SK-N-SH (cell line): ENCODE data around the gene OTUD7B. TPM values are rescaled to one million over a fixed set of nuclear protein-coding genes. Genes with fewer than 3 reads are reported as not detected.

Source experiments
- CTCF ChIA-PET: fragments of 300-600, 350-600 bp; formaldehyde crosslinking; extraction: SDS; loops from one replicate; lab custom pipeline; 2021; lab: Yijun Ruan, JAX
- POLR2A ChIA-PET: fragments of 350-600 bp; sonication (Branson Sonifier 250); formaldehyde crosslinking; extraction: SDS; loops from one replicate; lab custom pipeline; 2020; ENCODE audit warnings: antibody characterized with exemption, inconsistent platforms; lab: Yijun Ruan, JAX
- DNase-seq: peaks from one replicate; pipeline ENCODE4 v3.0.0; 2012
- H2AFZ ChIP-seq: fragments of 200-600 bp; sonication (generic); 2 replicates; pipeline ENCODE4 v1.8.1; 2016; ENCODE audit warnings: antibody characterized with exemption, mild to moderate bottlenecking, low read depth
- H3F3A ChIP-seq: fragments of 200-600 bp; sonication (generic); replicated peaks from 2 replicates; pipeline ENCODE3; 2016; ENCODE audit warnings: antibody characterized with exemption, mild to moderate bottlenecking; ENCODE audit not compliant: insufficient read depth
- H3K27ac ChIP-seq, 2 experiments: fragments of 200-500 bp in 1 of 2; fragments of 200-600 bp in 1 of 2; sonication (Bioruptor generic) in 1 of 2; sonication (generic), shearing (Covaris generic) in 1 of 2; 2 replicates each; pipeline versions ENCODE4 v1.5.1 to v1.6.1; 2014 to 2016; ENCODE audit warnings: low read depth in 2 of 2, inconsistent platforms in 1 of 2, low read length in 1 of 2, mild to moderate bottlenecking in 1 of 2, mixed read lengths in 1 of 2
- H3K27me3 ChIP-seq: fragments of 200-600 bp; sonication (generic), shearing (Covaris generic); 2 replicates; pipeline ENCODE4 v1.6.1; 2016; ENCODE audit warnings: mixed run types; ENCODE audit not compliant: insufficient read depth
- H3K36me3 ChIP-seq, 2 experiments: fragments of 200-500 bp in 1 of 2; fragments of 200-600 bp in 1 of 2; sonication (Bioruptor generic) in 1 of 2; sonication (generic) in 1 of 2; replicated peaks in 1 of 2; 2 replicates each; pipeline versions ENCODE3 to v1.5.1; 2014 to 2016; ENCODE audit warnings: low read length in 1 of 2, mild to moderate bottlenecking in 1 of 2; ENCODE audit not compliant: insufficient read depth in 2 of 2, control insufficient read depth in 1 of 2
- H3K4me1 ChIP-seq, 2 experiments: fragments of 200-500 bp in 1 of 2; fragments of 200-600 bp in 1 of 2; sonication (Bioruptor generic) in 1 of 2; sonication (generic), shearing (Covaris generic) in 1 of 2; 2 replicates each; pipeline versions ENCODE4 v1.5.1 to v1.6.1; 2014 to 2016; ENCODE audit warnings: low read depth in 1 of 2, low read length in 1 of 2, mixed run types in 1 of 2; ENCODE audit not compliant: insufficient read depth in 2 of 2, control insufficient read depth in 1 of 2
- H3K4me2 ChIP-seq: fragments of 200-600 bp; sonication (generic), shearing (Covaris generic); 2 replicates; pipeline ENCODE4 v1.6.1; 2017; ENCODE audit warnings: mixed run types
- H3K4me3 ChIP-seq, 2 experiments: fragments of 200-500 bp in 1 of 2; fragments of 200-600 bp in 1 of 2; sonication (Bioruptor generic) in 1 of 2; sonication (generic), shearing (Covaris generic) in 1 of 2; 2 replicates each; pipeline versions ENCODE4 v1.5.1 to v1.8.1; 2014 to 2016; ENCODE audit warnings: low read depth in 2 of 2, inconsistent platforms in 1 of 2, low read length in 1 of 2, mild to moderate bottlenecking in 1 of 2, mixed read lengths in 1 of 2, moderate library complexity in 1 of 2
- H3K79me2 ChIP-seq: fragments of 200-600 bp; sonication (generic); 2 replicates; pipeline ENCODE4 v1.8.1; 2017; ENCODE audit warnings: mild to moderate bottlenecking; ENCODE audit not compliant: insufficient read depth
- H3K9ac ChIP-seq: fragments of 200-600 bp; sonication (generic); 2 replicates; pipeline ENCODE4 v1.6.1; 2017; ENCODE audit warnings: mixed run types
- H3K9me2 ChIP-seq: fragments of 200-600 bp; sonication (generic); 2 replicates; pipeline ENCODE4 v1.6.1; 2017; ENCODE audit warnings: mixed run types
- H3K9me3 ChIP-seq: fragments of 200-600 bp; sonication (generic); 2 replicates; pipeline ENCODE4 v1.6.1; 2017; ENCODE audit warnings: mixed run types, mild to moderate bottlenecking, moderate library complexity
- H4K20me1 ChIP-seq: fragments of 200-600 bp; sonication (generic); 2 replicates; pipeline ENCODE4 v1.6.1; 2017; ENCODE audit warnings: mild to moderate bottlenecking, mixed run types; ENCODE audit not compliant: insufficient read depth
- EP300 ChIP-seq, 2 experiments: IDR thresholded peaks; 2 replicates each; pipeline versions ENCODE4 v1.4.0 to v1.6.1; 2012; ENCODE audit warnings: borderline replicate concordance in 1 of 2, low read depth in 1 of 2, low read length in 1 of 2
- EZH2phosphoT487 ChIP-seq: fragments of 200-600 bp; sonication (generic); IDR thresholded peaks from 2 replicates; pipeline ENCODE4 v1.6.1; 2017; ENCODE audit warnings: low read depth, mixed run types, mild to moderate bottlenecking, antibody characterized with exemption, moderate library complexity, borderline replicate concordance
- FOXJ3 ChIP-seq: sonication (generic); formaldehyde crosslinking; IDR thresholded peaks from 2 replicates; pipeline ENCODE4 v1.5.1; 2020; ENCODE audit warnings: mild to moderate bottlenecking, missing genetic modification reagents
- FOXM1 ChIP-seq: IDR thresholded peaks from 2 replicates; pipeline ENCODE4 v1.4.0; 2012; ENCODE audit warnings: low read depth, mild to moderate bottlenecking
- JUND ChIP-seq: IDR thresholded peaks from 2 replicates; pipeline ENCODE4 v1.4.0; 2012
- MEF2A ChIP-seq: IDR thresholded peaks from 2 replicates; pipeline ENCODE4 v1.4.0; 2012; ENCODE audit warnings: low read depth, borderline replicate concordance
- MXI1 ChIP-seq: IDR thresholded peaks from 2 replicates; pipeline ENCODE4 v1.6.1; 2012; ENCODE audit warnings: mild to moderate bottlenecking, low read depth, low read length, improper control_type of control experiment
- NFIC ChIP-seq: IDR thresholded peaks from 2 replicates; pipeline ENCODE4 v1.4.0; 2012; ENCODE audit warnings: borderline replicate concordance
- NRF1 ChIP-seq: IDR thresholded peaks from 2 replicates; pipeline ENCODE4 v1.6.1; 2012; ENCODE audit warnings: low read depth, mild to moderate bottlenecking, low read length
- POLR2AphosphoS5 ChIP-seq: IDR thresholded peaks from 2 replicates; pipeline ENCODE4 v1.6.1; 2012; ENCODE audit warnings: low read depth, low read length
- RAD21 ChIP-seq: IDR thresholded peaks from 2 replicates; pipeline ENCODE4 v1.6.1; 2012; ENCODE audit warnings: mild to moderate bottlenecking, low read length
- RCOR1 ChIP-seq: fragments of 150-350 bp; IDR thresholded peaks from 2 replicates; pipeline ENCODE4 v1.6.1; 2017; ENCODE audit warnings: antibody characterized with exemption, low read length
- SMC3 ChIP-seq: IDR thresholded peaks from 2 replicates; pipeline ENCODE4 v1.6.1; 2012; ENCODE audit warnings: low read depth, low read length, improper control_type of control experiment
- TCF12 ChIP-seq: IDR thresholded peaks from 2 replicates; pipeline ENCODE4 v1.4.0; 2012
- TEAD4 ChIP-seq: IDR thresholded peaks from 2 replicates; pipeline ENCODE4 v1.4.0; 2012; ENCODE audit warnings: mild to moderate bottlenecking, borderline replicate concordance; ENCODE audit not compliant: insufficient read depth
- YY1 ChIP-seq: IDR thresholded peaks from 2 replicates; pipeline ENCODE4 v1.4.0; 2012; ENCODE audit warnings: low read depth, mild to moderate bottlenecking
- WGBS: methylation state at CpG from one replicate; pipeline ENCODE4 v1.1.6; 2017; ENCODE audit warnings: low lambda C conversion rate; 5-methylcytosine and 5-hydroxymethylcytosine counted together
- polyA plus RNA-seq, 3 experiments: library from polyadenylated mRNA; depleted of rRNA; stranded (reverse); fragments of >200 nt; gene quantifications; 2 replicates each; pipeline ENCODE4 v1.2.3, GENCODE V29; 2012
- TF ChIP-seq, protein P1 (sequence below): IDR thresholded peaks from 2 replicates; pipeline ENCODE4 v1.4.0; 2012; ENCODE audit warnings: low read depth, borderline replicate concordance
- TF ChIP-seq, protein P2 (sequence below): fragments of 150-350 bp; IDR thresholded peaks from 2 replicates; pipeline ENCODE4 v1.6.1; 2016; ENCODE audit warnings: mild to moderate bottlenecking, low read depth, low read length
- TF ChIP-seq, protein P3 (sequence below): IDR thresholded peaks from 2 replicates; pipeline ENCODE4 v1.4.0; 2012; ENCODE audit warnings: low read depth, borderline replicate concordance

Gene OTUD7B
- polyA plus RNA-seq, 1 of the 3 experiments (the other 2 are of a cell fraction) = 4.2 TPM

DNA sequence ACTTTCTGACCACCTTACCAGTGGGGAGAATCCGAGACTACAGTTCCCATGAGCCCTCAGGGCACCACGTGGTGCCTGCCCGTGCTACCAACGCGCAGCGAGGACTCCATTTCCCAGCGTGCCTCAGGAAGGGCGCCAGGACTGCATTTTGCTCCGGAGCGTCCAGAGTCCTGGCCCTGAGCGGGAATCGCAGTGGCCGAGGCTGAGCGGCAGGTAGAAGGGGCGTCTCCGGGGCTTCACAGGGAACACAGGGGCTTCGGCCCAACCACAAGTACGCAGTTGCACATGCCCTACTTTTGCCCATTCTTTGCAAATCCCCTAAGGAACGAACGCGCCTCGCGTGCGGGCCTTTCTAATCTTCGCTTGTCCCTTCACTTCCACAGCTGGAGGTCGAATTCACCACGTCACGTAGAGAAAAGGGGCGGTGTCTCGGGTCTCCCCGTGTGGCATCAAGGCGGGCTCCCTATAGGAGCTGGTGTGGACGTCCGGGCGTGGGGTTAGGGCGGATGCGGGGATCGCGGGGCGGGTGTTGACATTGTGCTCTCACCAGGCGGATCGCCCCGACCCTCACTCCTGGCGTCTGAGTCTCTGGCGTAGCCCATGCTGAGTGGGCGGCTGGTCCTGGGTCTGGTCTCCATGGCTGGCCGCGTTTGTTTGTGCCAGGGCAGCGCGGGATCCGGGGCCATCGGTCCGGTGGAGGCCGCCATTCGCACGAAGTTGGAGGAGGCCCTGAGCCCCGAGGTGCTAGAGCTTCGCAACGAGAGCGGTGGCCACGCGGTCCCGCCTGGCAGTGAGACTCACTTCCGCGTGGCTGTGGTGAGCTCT lies 110.9 kb downstream of the OTUD7B start, which contains the start of gene BOLA1 (continued):
- TF ChIP-seq TEAD4 (no peak), SMC3 (no peak), MEF2A (no peak), EZH2phosphoT487 (no peak), RAD21 (no peak), YY1 (peak; percentile 71; the same call in 1 of the 2 replicates), RCOR1 (peak; percentile 15; the same call in 1 of the 2 replicates), FOXM1 (no peak), NRF1 (peak; percentile 53; the same call in 1 of the 2 replicates), TCF12 (no peak), FOXJ3 (CRISPR knock-in tag) (no peak), EP300 (IDR thresholded peaks at IDR 0.05; ENCODE audit: borderline replicate concordance in 1 of 2, low read depth in 1 of 2, low read length in 1 of 2) (no peak), MXI1 (peak; percentile 50), NFIC (no peak), POLR2AphosphoS5 (peak; percentile 70), JUND (no peak)

DNA sequence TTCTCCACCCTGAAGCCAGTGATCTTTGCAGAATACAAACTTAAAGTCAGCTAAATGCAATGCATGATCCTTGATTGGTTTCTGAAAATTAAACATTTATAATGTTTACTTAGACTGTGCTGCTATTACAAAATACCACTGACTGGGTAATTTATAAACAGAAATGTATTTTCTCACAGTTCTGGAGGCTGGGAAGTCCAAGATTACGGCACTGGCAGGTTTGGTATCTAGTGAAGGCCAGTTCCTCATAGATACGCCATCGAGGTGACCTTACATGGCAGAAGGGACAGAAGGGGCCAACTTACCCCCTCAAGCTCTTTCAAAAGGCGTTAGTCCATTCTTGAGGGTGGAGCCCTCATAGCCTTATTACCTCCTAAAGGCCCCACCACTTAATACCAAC lies 114.0 kb downstream of the OTUD7B start:
- H3K36me3 ChIP-seq = no peaks in the 10 kb centered on the region
- H3K27me3 ChIP-seq = no peaks in the 10 kb centered on the region
- H2AFZ ChIP-seq = no peak overlapping the region
- WGBS = 58% methylated on average over 4 of the region's 4 CpGs
- no peak overlapping the region for H3K27ac ChIP-seq
- H3K9ac ChIP-seq = no peak overlapping the region
- peaks cover 6% of the 10 kb centered on the region for H3F3A ChIP-seq
- H3K9me2 ChIP-seq = no peaks in the 10 kb centered on the region
- no peaks in the 10 kb centered on the region for H3K79me2 ChIP-seq
- CTCF ChIA-PET = interaction anchor here (1.3 kb wide), 1 partner anchor 8 kb away, joined by 5 read pairs; no protein-coding TSS in a partner anchor
- no peak overlapping the region for H3K4me2 ChIP-seq
- H3K4me3 ChIP-seq = no peak overlapping the region
- peaks cover 0 to 16% of the 10 kb centered on the region in 2 experiments; a peak in 1 of 4 replicates for H3K4me1 ChIP-seq
- H3K9me3 ChIP-seq = no peaks in the 10 kb centered on the region
- no peaks in the 10 kb centered on the region for H4K20me1 ChIP-seq
- TF ChIP-seq, protein P1, sequence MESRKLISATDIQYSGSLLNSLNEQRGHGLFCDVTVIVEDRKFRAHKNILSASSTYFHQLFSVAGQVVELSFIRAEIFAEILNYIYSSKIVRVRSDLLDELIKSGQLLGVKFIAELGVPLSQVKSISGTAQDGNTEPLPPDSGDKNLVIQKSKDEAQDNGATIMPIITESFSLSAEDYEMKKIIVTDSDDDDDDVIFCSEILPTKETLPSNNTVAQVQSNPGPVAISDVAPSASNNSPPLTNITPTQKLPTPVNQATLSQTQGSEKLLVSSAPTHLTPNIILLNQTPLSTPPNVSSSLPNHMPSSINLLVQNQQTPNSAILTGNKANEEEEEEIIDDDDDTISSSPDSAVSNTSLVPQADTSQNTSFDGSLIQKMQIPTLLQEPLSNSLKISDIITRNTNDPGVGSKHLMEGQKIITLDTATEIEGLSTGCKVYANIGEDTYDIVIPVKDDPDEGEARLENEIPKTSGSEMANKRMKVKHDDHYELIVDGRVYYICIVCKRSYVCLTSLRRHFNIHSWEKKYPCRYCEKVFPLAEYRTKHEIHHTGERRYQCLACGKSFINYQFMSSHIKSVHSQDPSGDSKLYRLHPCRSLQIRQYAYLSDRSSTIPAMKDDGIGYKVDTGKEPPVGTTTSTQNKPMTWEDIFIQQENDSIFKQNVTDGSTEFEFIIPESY = no peak
- TF ChIP-seq EZH2phosphoT487 = no peak
- no peak for TF ChIP-seq NFIC
- no peak for TF ChIP-seq TCF12
- TF ChIP-seq NRF1 = no peak
- no peak for TF ChIP-seq SMC3
- TF ChIP-seq, protein P2, sequence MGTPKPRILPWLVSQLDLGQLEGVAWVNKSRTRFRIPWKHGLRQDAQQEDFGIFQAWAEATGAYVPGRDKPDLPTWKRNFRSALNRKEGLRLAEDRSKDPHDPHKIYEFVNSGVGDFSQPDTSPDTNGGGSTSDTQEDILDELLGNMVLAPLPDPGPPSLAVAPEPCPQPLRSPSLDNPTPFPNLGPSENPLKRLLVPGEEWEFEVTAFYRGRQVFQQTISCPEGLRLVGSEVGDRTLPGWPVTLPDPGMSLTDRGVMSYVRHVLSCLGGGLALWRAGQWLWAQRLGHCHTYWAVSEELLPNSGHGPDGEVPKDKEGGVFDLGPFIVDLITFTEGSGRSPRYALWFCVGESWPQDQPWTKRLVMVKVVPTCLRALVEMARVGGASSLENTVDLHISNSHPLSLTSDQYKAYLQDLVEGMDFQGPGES = no peak
- no peak for TF ChIP-seq RAD21
- TF ChIP-seq, protein P3, sequence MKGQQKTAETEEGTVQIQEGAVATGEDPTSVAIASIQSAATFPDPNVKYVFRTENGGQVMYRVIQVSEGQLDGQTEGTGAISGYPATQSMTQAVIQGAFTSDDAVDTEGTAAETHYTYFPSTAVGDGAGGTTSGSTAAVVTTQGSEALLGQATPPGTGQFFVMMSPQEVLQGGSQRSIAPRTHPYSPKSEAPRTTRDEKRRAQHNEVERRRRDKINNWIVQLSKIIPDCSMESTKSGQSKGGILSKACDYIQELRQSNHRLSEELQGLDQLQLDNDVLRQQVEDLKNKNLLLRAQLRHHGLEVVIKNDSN = no peak
- no peak for TF ChIP-seq MEF2A
- TF ChIP-seq, all 33 proteins: peak for 0
- DNase-seq = no peak
- POLR2A ChIA-PET = no interaction called here
